CD4-positive, alpha-beta T cell treated with Interleukin-12 subunit alpha and Interleukin-12 subunit beta, for 1 hour (primary cell): ENCODE measurements around the gene ING5.

ENCODE experiments used
- DNase-seq: peaks from one replicate; pipeline ENCODE4 v3.0.0-alpha.2; 2020

ING5 gene

DNA sequence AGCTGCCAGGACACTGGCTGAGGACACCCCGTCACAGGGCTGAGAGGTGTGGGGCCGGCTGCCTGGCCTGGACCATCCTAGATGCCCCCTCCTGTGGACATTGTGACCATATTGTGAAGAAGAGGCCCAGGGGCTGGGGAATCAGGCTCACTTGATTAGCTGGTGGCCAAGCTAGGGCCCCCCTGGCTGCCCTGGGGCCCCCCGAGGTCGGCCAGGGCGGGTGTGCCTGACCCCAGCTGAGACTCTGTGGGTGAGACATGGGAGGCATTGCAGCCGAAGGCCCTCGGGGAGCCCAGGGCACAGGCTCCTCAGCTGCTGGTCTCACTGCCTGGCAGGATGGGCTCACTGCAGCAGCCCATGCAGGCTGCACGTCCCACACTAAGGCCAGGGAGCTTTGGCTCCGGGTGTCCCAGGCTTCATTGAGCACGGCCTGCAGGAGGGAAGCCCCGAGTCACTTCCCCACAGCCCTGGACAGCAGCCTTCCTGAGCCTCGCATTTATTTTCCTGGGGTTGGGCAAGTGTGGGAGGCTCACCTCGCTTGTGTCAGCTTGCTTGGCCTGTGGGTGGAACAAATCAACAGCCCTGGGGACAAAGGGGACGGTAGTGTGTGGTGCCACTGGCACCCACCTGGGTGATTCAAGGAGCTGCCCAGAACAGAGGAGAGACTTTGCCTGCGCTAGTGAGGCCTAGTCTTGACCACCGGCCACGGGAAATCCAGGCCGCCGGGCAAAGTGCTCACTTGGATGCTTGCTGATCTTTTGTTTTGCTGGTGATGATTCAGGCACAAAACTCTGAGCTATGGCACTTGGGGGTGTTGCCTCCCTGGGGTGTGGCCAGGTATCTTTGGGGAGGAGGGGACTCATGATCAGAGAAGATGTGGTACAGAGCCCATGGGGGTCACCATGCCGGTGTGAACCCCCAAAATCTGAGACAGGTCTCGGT lies 76.1 kb downstream of the ING5 start:
- DNase-seq, result no peak
